B cell (primary cell): ENCODE measurements around the gene ATF6B. TPM values are rescaled to one million over a fixed set of nuclear protein-coding genes. Genes with fewer than 3 reads are reported as not detected.

Experiments
- ATAC-seq: fragments of 200-7000 bp; cut with Tn5 transposase; one replicate; pipeline ENCODE4 v1.10.0; 2021; ENCODE audit warnings: low read depth, mild to moderate bottlenecking, moderate number of reproducible peaks, moderate library complexity
- CTCF ChIA-PET: fragments of 350-600 bp; sonication (Branson Sonifier 250); formaldehyde crosslinking; loops from one replicate; lab custom pipeline; 2021; ENCODE audit warnings: antibody characterized with exemption, inconsistent platforms; lab: Charles Lee
- POLR2A ChIA-PET: fragments of 350-600 bp; sonication (Branson Sonifier 250); formaldehyde crosslinking; loops from one replicate; lab custom pipeline; 2021; ENCODE audit warnings: antibody characterized with exemption; lab: Charles Lee
- DNase-seq: peaks from one replicate; pipeline ENCODE4 v3.0.0; 2013
- H2AFZ ChIP-seq: 2 replicates; pipeline ENCODE4 v1.6.1; 2012; ENCODE audit warnings: mild to moderate bottlenecking, low read depth, low read length; ENCODE audit not compliant: insufficient read depth, poor library complexity, severe bottlenecking
- H3K27ac ChIP-seq, 2 donors: 1 replicate in 1 of 2; 2 replicates in 1 of 2; pipeline ENCODE4 v1.5.1; 2012 to 2013; ENCODE audit warnings: low read length in 2 of 2, mild to moderate bottlenecking in 2 of 2, moderate library complexity in 1 of 2
- H3K27me3 ChIP-seq, 4 experiments: fragments of 200-600 bp in 1 of 4; sonication (generic) in 1 of 4; replicated peaks in 1 of 4; 1 replicate in 2 of 4; 2 replicates in 2 of 4; pipeline versions ENCODE4 v1.6.1 to v1.7.0; 2013 to 2016; ENCODE audit warnings: low read length in 3 of 4, mild to moderate bottlenecking in 2 of 4, mixed read lengths in 1 of 4, moderate library complexity in 1 of 4; ENCODE audit not compliant: insufficient read depth in 4 of 4, control insufficient read depth in 3 of 4; ENCODE audit errors: control extremely low read depth in 1 of 4
- H3K36me3 ChIP-seq, 2 experiments: replicated peaks in 1 of 2; 1 replicate in 1 of 2; 2 replicates in 1 of 2; pipeline versions ENCODE4 v1.6.1 to v1.7.1; 2013; ENCODE audit warnings: low read length in 1 of 2; ENCODE audit not compliant: insufficient read depth in 2 of 2, control insufficient read depth in 1 of 2; ENCODE audit errors: control extremely low read depth in 1 of 2, extremely low read depth in 1 of 2
- H3K4me1 ChIP-seq, 2 donors: fragments of 200-600 bp in 1 of 2; sonication (generic) in 1 of 2; 1 replicate in 1 of 2; 2 replicates in 1 of 2; pipeline versions ENCODE4 v1.5.1 to v1.6.1; 2013 to 2017; ENCODE audit warnings: low read length in 2 of 2; ENCODE audit not compliant: control insufficient read depth in 2 of 2, insufficient read depth in 2 of 2
- H3K4me2 ChIP-seq: replicated peaks from 2 replicates; pipeline ENCODE3; 2012; ENCODE audit warnings: mild to moderate bottlenecking, low read depth, low read length; ENCODE audit not compliant: poor library complexity, severe bottlenecking
- H3K4me3 ChIP-seq, 5 experiments: fragments of 200-600 bp in 1 of 5; sonication (generic) in 1 of 5; 1 replicate in 3 of 5; 2 replicates in 2 of 5; pipeline versions ENCODE4 v1.5.1 to v1.7.0; 2011 to 2016; ENCODE audit warnings: low read length in 4 of 5, mild to moderate bottlenecking in 4 of 5, low read depth in 2 of 5, control low read depth in 1 of 5, moderate library complexity in 1 of 5; ENCODE audit not compliant: insufficient read depth in 1 of 5; ENCODE audit errors: control extremely low read depth in 1 of 5, extremely low read depth in 1 of 5
- H3K79me2 ChIP-seq: fragments of 200-600 bp; sonication (generic); one replicate; pipeline ENCODE4 v1.6.0; 2016; ENCODE audit warnings: low read length; ENCODE audit not compliant: control insufficient read depth, insufficient read depth
- H3K9ac ChIP-seq: fragments of 200-600 bp; sonication (generic); 2 replicates; pipeline ENCODE4 v1.6.1; 2017; ENCODE audit warnings: mild to moderate bottlenecking, low read length, moderate library complexity
- H3K9me3 ChIP-seq, 3 donors: one replicate each; pipeline versions ENCODE4 v1.6.1 to v1.7.1; 2013; ENCODE audit warnings: low read length in 2 of 3; ENCODE audit not compliant: control insufficient read depth in 2 of 3, insufficient read depth in 1 of 3; ENCODE audit errors: control extremely low read depth in 1 of 3
- H4K20me1 ChIP-seq: 2 replicates; pipeline ENCODE4 v1.6.0; 2012; ENCODE audit warnings: mild to moderate bottlenecking, low read length; ENCODE audit not compliant: insufficient read depth, control insufficient read depth, poor library complexity, severe bottlenecking
- H3K27ac Mint-ChIP-seq: one replicate; pipeline ENCODE4 v1.8.0; 2021; ENCODE audit warnings: mixed read lengths
- H3K27me3 Mint-ChIP-seq: one replicate; pipeline ENCODE4 v1.8.0; 2021; ENCODE audit warnings: mixed read lengths
- H3K4me1 Mint-ChIP-seq: one replicate; pipeline ENCODE4 v1.8.0; 2021; ENCODE audit warnings: mixed read lengths
- H3K4me3 Mint-ChIP-seq: one replicate; pipeline ENCODE4 v1.8.0; 2021; ENCODE audit warnings: mixed read lengths
- H3K9me3 Mint-ChIP-seq: one replicate; pipeline ENCODE4 v1.8.0; 2022; ENCODE audit warnings: mixed read lengths; ENCODE audit not compliant: insufficient read depth
- CTCF ChIP-seq: fragments of 200-600 bp; IDR thresholded peaks from one replicate; pipeline ENCODE4 v1.8.0; 2022; ENCODE audit warnings: antibody characterized with exemption, mild to moderate bottlenecking
- EZH2 ChIP-seq: IDR thresholded peaks from 2 replicates; pipeline ENCODE4 v1.6.1; 2012; ENCODE audit warnings: borderline replicate concordance, low read depth, mild to moderate bottlenecking, moderate library complexity, low read length; ENCODE audit not compliant: insufficient read depth, poor library complexity, severe bottlenecking
- WGBS: methylation state at CpG from one replicate; pipeline ENCODE4 v1.1.5; 2013; ENCODE audit warnings: missing lambda C conversion rate; ENCODE audit not compliant: insufficient coverage; 5-methylcytosine and 5-hydroxymethylcytosine counted together
- intact Hi-C: fragments of 100-400 bp; cut with micrococcal nuclease; formaldehyde crosslinking; loops from one replicate; pipeline ENCODE4 v1.10.0; 2022
- polyA plus RNA-seq: library from polyadenylated mRNA; depleted of rRNA; stranded (reverse); fragments of >200 nt; gene quantifications from 2 replicates; pipeline ENCODE4 v1.2.3, GENCODE V29; 2012
- total RNA-seq, 2 donors: library from RNA; stranded (reverse); fragments of 120-200 nt in 1 of 2; gene quantifications; 1 replicate in 1 of 2; 2 replicates in 1 of 2; pipeline versions ENCODE4 v1.2.3 to v1.2.4, GENCODE V29; 2013 to 2022

The ATF6B gene
- total and polyA plus RNA-seq, 2 donors (not counting 1 experiment from before 2014, with no cell fraction given), result 180 to 201 TPM

- no peak overlapping the region for H3K4me3 Mint-ChIP-seq
- H3K27me3 Mint-ChIP-seq, result peaks cover 4% of the 10 kb centered on the region
- TF ChIP-seq EZH2 (no peak), CTCF (no peak)
- Histone ChIP-seq H3K27me3 (peaks cover 0 to 20% (median 4%) of the 10 kb centered on the region in 4 experiments), H3K36me3 (no peaks in the 10 kb centered on the region), H4K20me1 (no peaks in the 10 kb centered on the region), H3K27ac (no peak overlapping the region), H3K9ac (no peak overlapping the region), H3K79me2 (no peaks in the 10 kb centered on the region), H2AFZ (no peak overlapping the region), H3K4me3 (no peak overlapping the region), H3K4me1 (peaks cover 15 to 26% of the 10 kb centered on the region in 2 donors), H3K9me3 (no peaks in the 10 kb centered on the region), H3K4me2 (no peak overlapping the region)
- ChIA-PET CTCF (interaction anchor here (0.8 kb wide), 1 partner anchor 39 kb away, joined by 3 read pairs; no protein-coding TSS in a partner anchor), POLR2A (no interaction called here)
- no peak overlapping the region for H3K27ac Mint-ChIP-seq
- H3K4me1 Mint-ChIP-seq, result peaks cover 22% of the 10 kb centered on the region
- H3K9me3 Mint-ChIP-seq, result no peaks in the 10 kb centered on the region
- ATAC-seq (no peak), DNase-seq (no peak)
- intact Hi-C loops, result loop anchor here (10.0 kb wide), 1 partner anchor 113 kb away; no protein-coding TSS in a partner anchor
These were observed 30.0 kb upstream of the ATF6B start for GRCh38 chr6:32158052-32158451.

GRCh38 chr6:32156891-32157290 lies 28.8 kb upstream of the ATF6B start:
- ChIA-PET POLR2A (no interaction called here), CTCF (no interaction called here)
- Histone ChIP-seq H4K20me1 (no peaks in the 10 kb centered on the region), H3K79me2 (no peaks in the 10 kb centered on the region), H3K4me1 (peaks cover 17 to 27% of the 10 kb centered on the region in 2 donors), H3K9ac (no peak overlapping the region), H3K27ac (no peak overlapping the region), H3K9me3 (no peaks in the 10 kb centered on the region), H3K36me3 (no peaks in the 10 kb centered on the region), H3K4me2 (no peak overlapping the region), H2AFZ (no peak overlapping the region), H3K27me3 (peaks cover 0 to 26% (median 5%) of the 10 kb centered on the region in 4 experiments), H3K4me3 (no peak overlapping the region)
- H3K4me1 Mint-ChIP-seq, result peaks cover 30% of the 10 kb centered on the region
- TF ChIP-seq EZH2, result no peak
- TF ChIP-seq CTCF, result no peak
- H3K27me3 Mint-ChIP-seq, result peaks cover 14% of the 10 kb centered on the region
- intact Hi-C loops, result loop anchor here (10.0 kb wide), 1 partner anchor 112 kb away; no protein-coding TSS in a partner anchor
- no peak for ATAC-seq
- H3K27ac Mint-ChIP-seq, result no peak overlapping the region
- WGBS, result 93% methylated on average over 4 of the region's 9 CpGs
- no peaks in the 10 kb centered on the region for H3K9me3 Mint-ChIP-seq
- H3K4me3 Mint-ChIP-seq, result no peak overlapping the region
- no peak for DNase-seq
